GM12878 (cell line): ENCODE results near the gene C11orf16. TPM values are rescaled to one million over a fixed set of nuclear protein-coding genes. Genes with fewer than 3 reads are reported as not detected.

Experiments used
- ATAC-seq: fragments of 200-7000 bp; cut with Tn5 transposase; 3 replicates; pipeline ENCODE4 v1.9.1; 2020; ENCODE audit warnings: mild to moderate bottlenecking, moderate library complexity
- BruUV-seq: library from RNA; stranded (reverse); fragments of 400-500 nt; replicated peaks from 2 replicates; lab custom pipeline; 2021; lab: Mats Ljungman, UMichigan
- CTCF ChIA-PET: fragments of 300-600 bp; sonication (Branson Sonifier 250); formaldehyde crosslinking; extraction: SDS; loops from one replicate; lab custom pipeline; 2021; ENCODE audit warnings: inconsistent platforms; lab: Yijun Ruan, JAX
- POLR2A ChIA-PET: fragments of 350-600 bp; formaldehyde crosslinking; extraction: SDS; loops from one replicate; lab custom pipeline; 2021; ENCODE audit warnings: inconsistent platforms; lab: Charles Lee
- RAD21 ChIA-PET: fragments of 300-600 bp; sonication (Branson Sonifier 250); formaldehyde crosslinking; loops from one replicate; lab custom pipeline; 2023; ENCODE audit warnings: antibody characterized with exemption; ENCODE audit not compliant: unreplicated experiment; lab: Charles Lee
- SMC1A ChIA-PET: fragments of 300-600 bp; sonication (Branson Sonifier 250); formaldehyde crosslinking; loops from one replicate; lab custom pipeline; 2023; ENCODE audit not compliant: unreplicated experiment, uncharacterized antibody; lab: Charles Lee
- DNase-seq: peaks from one replicate; pipeline ENCODE4 v3.0.0-alpha.2; 2011; ENCODE audit warnings: low read depth, low spot score
- FAIRE-seq: peaks from 3 replicates; lab custom pipeline; 2011; peaks lifted over from hg19 to GRCh38; lab: Jason Lieb, UNC
- H2AFZ ChIP-seq: 2 replicates; pipeline ENCODE4 v1.6.0; 2011; ENCODE audit warnings: low read depth, low read length, control low read depth; ENCODE audit not compliant: control insufficient read depth
- H3K27ac ChIP-seq: 2 replicates; pipeline ENCODE4 v1.5.1; 2011; ENCODE audit warnings: control low read depth; ENCODE audit not compliant: control insufficient read depth, insufficient read depth
- H3K27me3 ChIP-seq, 2 experiments: replicated peaks in 1 of 2; 2 replicates each; pipeline versions ENCODE4 v1.6.0 to v1.6.1; 2011; ENCODE audit warnings: low read length in 1 of 2; ENCODE audit not compliant: control insufficient read depth in 2 of 2, insufficient read depth in 2 of 2
- H3K36me3 ChIP-seq, 2 experiments: 2 replicates each; pipeline ENCODE4 v1.5.1; 2011; ENCODE audit warnings: low read length in 1 of 2; ENCODE audit not compliant: control insufficient read depth in 2 of 2, insufficient read depth in 2 of 2
- H3K4me1 ChIP-seq: 2 replicates; pipeline ENCODE4 v1.6.1; 2011; ENCODE audit warnings: mild to moderate bottlenecking, low read length, moderate library complexity, mixed read lengths; ENCODE audit not compliant: control insufficient read depth, insufficient read depth
- H3K4me2 ChIP-seq: 2 replicates; pipeline ENCODE4 v1.6.0; 2011; ENCODE audit warnings: control low read depth; ENCODE audit not compliant: control insufficient read depth, insufficient read depth
- H3K4me3 ChIP-seq: fragments of 200-600 bp; sonication (generic); 2 replicates; pipeline ENCODE4 v1.5.1; 2016
- H3K79me2 ChIP-seq: 2 replicates; pipeline ENCODE4 v1.6.0; 2011; ENCODE audit warnings: low read length; ENCODE audit not compliant: control insufficient read depth, insufficient read depth
- H3K9ac ChIP-seq: 2 replicates; pipeline ENCODE4 v1.8.0; 2011; ENCODE audit warnings: low read length, control low read depth, mixed read lengths; ENCODE audit not compliant: control insufficient read depth, insufficient read depth
- H3K9me3 ChIP-seq: replicated peaks from 3 replicates; pipeline ENCODE4 v1.5.1; 2011; ENCODE audit warnings: mild to moderate bottlenecking, low read length; ENCODE audit not compliant: control insufficient read depth, insufficient read depth
- H4K20me1 ChIP-seq: 2 replicates; pipeline ENCODE4 v1.6.0; 2011; ENCODE audit not compliant: control insufficient read depth, insufficient read depth
- BCLAF1 ChIP-seq: fragments of 450-650 bp; IDR thresholded peaks from 2 replicates; pipeline ENCODE4 v1.6.1; 2017; ENCODE audit warnings: antibody characterized with exemption, mild to moderate bottlenecking, moderate library complexity
- CREB1 ChIP-seq: IDR thresholded peaks from 2 replicates; pipeline ENCODE4 v1.6.1; 2012; ENCODE audit warnings: low read depth, mild to moderate bottlenecking, inconsistent platforms
- HCFC1 ChIP-seq: fragments of 150-350 bp; IDR thresholded peaks from 2 replicates; pipeline ENCODE4 v1.6.1; 2014; ENCODE audit warnings: low read length
- LARP7 ChIP-seq: fragments of 450-650 bp; IDR thresholded peaks from 2 replicates; pipeline ENCODE4 v1.6.1; 2017; ENCODE audit warnings: mild to moderate bottlenecking
- RELA ChIP-seq: fragments of 450-650 bp; IDR thresholded peaks from 2 replicates; pipeline ENCODE4 v1.8.0; 2014; ENCODE audit warnings: borderline replicate concordance; ENCODE audit not compliant: partially characterized antibody
- ZBED1 ChIP-seq: IDR thresholded peaks from 2 replicates; pipeline ENCODE4 v1.6.1; 2016; ENCODE audit warnings: borderline replicate concordance
- WGBS: methylation state at CpG from one replicate; pipeline ENCODE4 v1.1.6; 2016; ENCODE audit warnings: low lambda C conversion rate; ENCODE audit not compliant: insufficient replicate concordance, insufficient coverage; ENCODE audit errors: missing lambda C conversion rate; 5-methylcytosine and 5-hydroxymethylcytosine counted together
- in situ Hi-C: fragments of 300-500 bp; cut with MboI; formaldehyde crosslinking; loops from 9 replicates; pipeline ENCODE4 v1.14.3; 2018; ENCODE audit warnings: mixed read lengths
- intact Hi-C: fragments of 100-400 bp; cut with micrococcal nuclease; formaldehyde crosslinking; loops from one replicate; pipeline ENCODE4 v1.14.2; 2022; ENCODE audit not compliant: unreplicated experiment
- polyA plus RNA-seq, 11 experiments: library from polyadenylated mRNA; depleted of rRNA in 4 of 11; unstranded in 6 of 11; stranded (reverse) in 5 of 11; fragments of >200 nt; fragmentation: Nextera tagmentation in 4 of 11; fragmentation: Illumina TruSeq in 1 of 11; extraction: Ambion mirVana in 4 of 11; extraction: Trizol in 1 of 11; gene quantifications; 1 replicate in 1 of 11; 2 replicates in 10 of 11; pipeline versions ENCODE4 v1.2.1 to v1.2.3, GENCODE V29; 2011 to 2016; ENCODE audit warnings: inconsistent platforms in 2 of 11, missing spikeins in 2 of 11, low read depth in 1 of 11
- total RNA-seq, 4 experiments: library from RNA; depleted of rRNA in 3 of 4; stranded (reverse); fragments of >200 nt in 3 of 4; fragmentation: Illumina TruSeq in 1 of 4; extraction: Trizol in 1 of 4; gene quantifications; 2 replicates each; pipeline versions ENCODE4 v1.2.1 to v1.2.3, GENCODE V29; 2013 to 2021
- TF ChIP-seq, protein P1 (sequence below): fragments of 450-650 bp; IDR thresholded peaks from 2 replicates; pipeline ENCODE4 v1.6.1; 2016; ENCODE audit warnings: mild to moderate bottlenecking, moderate library complexity, borderline replicate concordance

The C11orf16 gene
- total and polyA plus RNA-seq, 10 of the 15 experiments (the other 5 are each of a cell fraction or from before 2014, with no cell fraction given): 0.05 to 0.39 (median 0.32) TPM; not detected in 7

- TF ChIP-seq, protein P1, sequence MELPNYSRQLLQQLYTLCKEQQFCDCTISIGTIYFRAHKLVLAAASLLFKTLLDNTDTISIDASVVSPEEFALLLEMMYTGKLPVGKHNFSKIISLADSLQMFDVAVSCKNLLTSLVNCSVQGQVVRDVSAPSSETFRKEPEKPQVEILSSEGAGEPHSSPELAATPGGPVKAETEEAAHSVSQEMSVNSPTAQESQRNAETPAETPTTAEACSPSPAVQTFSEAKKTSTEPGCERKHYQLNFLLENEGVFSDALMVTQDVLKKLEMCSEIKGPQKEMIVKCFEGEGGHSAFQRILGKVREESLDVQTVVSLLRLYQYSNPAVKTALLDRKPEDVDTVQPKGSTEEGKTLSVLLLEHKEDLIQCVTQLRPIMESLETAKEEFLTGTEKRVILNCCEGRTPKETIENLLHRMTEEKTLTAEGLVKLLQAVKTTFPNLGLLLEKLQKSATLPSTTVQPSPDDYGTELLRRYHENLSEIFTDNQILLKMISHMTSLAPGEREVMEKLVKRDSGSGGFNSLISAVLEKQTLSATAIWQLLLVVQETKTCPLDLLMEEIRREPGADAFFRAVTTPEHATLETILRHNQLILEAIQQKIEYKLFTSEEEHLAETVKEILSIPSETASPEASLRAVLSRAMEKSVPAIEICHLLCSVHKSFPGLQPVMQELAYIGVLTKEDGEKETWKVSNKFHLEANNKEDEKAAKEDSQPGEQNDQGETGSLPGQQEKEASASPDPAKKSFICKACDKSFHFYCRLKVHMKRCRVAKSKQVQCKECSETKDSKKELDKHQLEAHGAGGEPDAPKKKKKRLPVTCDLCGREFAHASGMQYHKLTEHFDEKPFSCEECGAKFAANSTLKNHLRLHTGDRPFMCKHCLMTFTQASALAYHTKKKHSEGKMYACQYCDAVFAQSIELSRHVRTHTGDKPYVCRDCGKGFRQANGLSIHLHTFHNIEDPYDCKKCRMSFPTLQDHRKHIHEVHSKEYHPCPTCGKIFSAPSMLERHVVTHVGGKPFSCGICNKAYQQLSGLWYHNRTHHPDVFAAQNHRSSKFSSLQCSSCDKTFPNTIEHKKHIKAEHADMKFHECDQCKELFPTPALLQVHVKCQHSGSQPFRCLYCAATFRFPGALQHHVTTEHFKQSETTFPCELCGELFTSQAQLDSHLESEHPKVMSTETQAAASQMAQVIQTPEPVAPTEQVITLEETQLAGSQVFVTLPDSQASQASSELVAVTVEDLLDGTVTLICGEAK: no peak
- TF ChIP-seq LARP7 (no peak), BCLAF1 (no peak), HCFC1 (no peak), CREB1 (no peak), RELA (no peak), ZBED1 (no peak)
- ATAC-seq (no peak), DNase-seq (no peak), FAIRE-seq (no peak)
- ChIA-PET RAD21 (interaction anchor here (0.7 to 1.7 kb wide), 3 partner anchors 10 to 165 kb away, joined by 3 read pairs; no protein-coding TSS in a partner anchor), CTCF (interaction anchor here (0.5 to 1.2 kb wide), 4 partner anchors 9 to 611 kb away, joined by 3 to 8 read pairs (median 3); no protein-coding TSS in a partner anchor), SMC1A (no interaction called here), POLR2A (interaction anchor here (0.5 to 1.2 kb wide), 2 partner anchors 10 to 36 kb away, joined by 3 read pairs; no protein-coding TSS in a partner anchor)
- no peak overlapping the region for H2AFZ ChIP-seq
- intact Hi-C loops: no loop called here
- no peak overlapping the region for H3K4me2 ChIP-seq
- H3K27me3 ChIP-seq: no peaks in the 10 kb centered on the region
- H3K9ac ChIP-seq: no peak overlapping the region
- no TSS peak for BruUV-seq
- H4K20me1 ChIP-seq: no peaks in the 10 kb centered on the region
- H3K79me2 ChIP-seq: no peaks in the 10 kb centered on the region
- in situ Hi-C loops: no loop called here
- H3K27ac ChIP-seq: no peak overlapping the region
- WGBS: 99% methylated on average over 5 of the region's 5 CpGs
- H3K4me3 ChIP-seq: no peak overlapping the region
- H3K4me1 ChIP-seq: no peaks in the 10 kb centered on the region
- no peaks in the 10 kb centered on the region for H3K9me3 ChIP-seq
- H3K36me3 ChIP-seq: peaks cover 3 to 6% of the 10 kb centered on the region in 2 experiments; a peak in 2 of 4 replicates
Observed at GRCh38 chr11:8922691-8923090, 10.1 kb downstream of the C11orf16 start.
